Testis (tissue), 3 donors: Measurements from ENCODE around the gene RACK1. TPM values are rescaled to one million over a fixed set of nuclear protein-coding genes. Genes with fewer than 3 reads are reported as not detected.
"Not testable (repeated sequence)": the region's sequence is repeated elsewhere in the genome, so short reads cannot be mapped to it uniquely, and the experiment has no call there.

Experiments
- DNase-seq: peaks from one replicate; pipeline ENCODE4 v3.0.0-alpha.2; 2019
- H3K27ac ChIP-seq, 2 donors: fragments of 200-600 bp; sonication (generic); one replicate each; pipeline ENCODE4 v1.5.1; 2019
- H3K27me3 ChIP-seq: fragments of 200-600 bp; sonication (generic); one replicate; pipeline ENCODE4 v1.5.1; 2019
- H3K36me3 ChIP-seq: fragments of 200-600 bp; sonication (generic); one replicate; pipeline ENCODE4 v1.5.1; 2017; ENCODE audit warnings: low read depth; ENCODE audit errors: missing control alignments
- H3K4me1 ChIP-seq: fragments of 200-600 bp; sonication (generic); one replicate; pipeline ENCODE4 v1.5.1; 2019
- H3K4me3 ChIP-seq, 2 donors: fragments of 200-600 bp; sonication (generic); one replicate each; pipeline ENCODE4 v1.5.1; 2017 to 2019
- H3K9me3 ChIP-seq: fragments of 200-600 bp; sonication (generic); one replicate; pipeline ENCODE4 v1.5.1; 2017
- POLR2A ChIP-seq: fragments of 450-650 bp; IDR thresholded peaks from one replicate; pipeline ENCODE4 v1.6.1; 2017; ENCODE audit warnings: antibody characterized with exemption, mild to moderate bottlenecking, moderate library complexity
- WGBS, 2 donors: methylation state at CpG; one replicate each; pipeline ENCODE4 v1.1.5; 2018; 5-methylcytosine and 5-hydroxymethylcytosine counted together
- intact Hi-C: fragments of 100-400 bp; cut with DNase I; formaldehyde crosslinking; loops from one replicate; pipeline ENCODE4 v1.15.1; 2023; ENCODE audit warnings: low total_unique reads
- polyA plus RNA-seq: library from polyadenylated mRNA; stranded (reverse); fragments of 350-450 nt; fragmentation: Illumina TruSeq; extraction: RNeasy Lipid Tissue Mini Kit (QIAGEN cat#74804); gene quantifications from one replicate; pipeline ENCODE4 v1.2.3, GENCODE V29; 2014; ENCODE audit warnings: low read depth, low replicate concordance; ENCODE audit not compliant: insufficient read depth
- total RNA-seq, 2 donors: library from RNA; depleted of rRNA; stranded (reverse); fragments of >200 nt; gene quantifications; one replicate each; pipeline ENCODE4 v1.2.3, GENCODE V29; 2016
- TF ChIP-seq, protein P1 (sequence below), 3 experiments: fragments of 450-650 bp in 2 of 3; fragments of 200-600 bp in 1 of 3; sonication (generic) in 1 of 3; IDR thresholded peaks; one replicate each; pipeline ENCODE4 v1.5.1; 2016 to 2019; ENCODE audit warnings: antibody characterized with exemption in 3 of 3, mild to moderate bottlenecking in 2 of 3, moderate library complexity in 1 of 3

Gene RACK1
- total and polyA plus RNA-seq, 3 donors from 2014 or later = 777 to 1,606 (median 1,149) TPM

DNA sequence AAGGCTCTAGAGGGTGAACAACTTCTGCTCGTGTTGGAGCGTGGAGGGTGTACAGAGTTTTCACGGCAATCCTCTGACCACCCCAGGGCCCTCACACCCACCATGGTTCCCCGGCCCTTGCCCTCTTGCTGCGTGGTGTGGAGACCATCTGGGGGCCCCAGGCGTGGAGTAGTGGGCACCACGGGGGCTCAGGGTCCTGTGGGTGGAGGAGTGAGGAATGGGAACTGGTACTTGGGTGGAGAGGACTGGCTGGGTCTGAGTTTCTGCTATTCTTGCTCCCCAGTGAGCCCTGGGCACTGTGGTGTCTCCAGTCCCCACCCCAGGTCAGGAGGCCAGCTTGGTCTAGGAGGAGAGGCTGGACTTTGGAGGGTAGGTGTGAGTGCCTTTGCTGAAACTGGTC lies 39.2 kb upstream of the RACK1 start:
- Histone ChIP-seq H3K27me3 (no peaks in the 10 kb centered on the region), H3K9me3 (no peaks in the 10 kb centered on the region), H3K4me1 (no peaks in the 10 kb centered on the region), H3K27ac (no peak overlapping the region), H3K4me3 (no peak overlapping the region), H3K36me3 (no peaks in the 10 kb centered on the region)
- no peak for DNase-seq
- 78 to 89% methylated on average over 5 to 7 of the region's 7 CpGs for WGBS, 2 donors
- TF ChIP-seq POLR2A = no peak
- TF ChIP-seq, protein P1, sequence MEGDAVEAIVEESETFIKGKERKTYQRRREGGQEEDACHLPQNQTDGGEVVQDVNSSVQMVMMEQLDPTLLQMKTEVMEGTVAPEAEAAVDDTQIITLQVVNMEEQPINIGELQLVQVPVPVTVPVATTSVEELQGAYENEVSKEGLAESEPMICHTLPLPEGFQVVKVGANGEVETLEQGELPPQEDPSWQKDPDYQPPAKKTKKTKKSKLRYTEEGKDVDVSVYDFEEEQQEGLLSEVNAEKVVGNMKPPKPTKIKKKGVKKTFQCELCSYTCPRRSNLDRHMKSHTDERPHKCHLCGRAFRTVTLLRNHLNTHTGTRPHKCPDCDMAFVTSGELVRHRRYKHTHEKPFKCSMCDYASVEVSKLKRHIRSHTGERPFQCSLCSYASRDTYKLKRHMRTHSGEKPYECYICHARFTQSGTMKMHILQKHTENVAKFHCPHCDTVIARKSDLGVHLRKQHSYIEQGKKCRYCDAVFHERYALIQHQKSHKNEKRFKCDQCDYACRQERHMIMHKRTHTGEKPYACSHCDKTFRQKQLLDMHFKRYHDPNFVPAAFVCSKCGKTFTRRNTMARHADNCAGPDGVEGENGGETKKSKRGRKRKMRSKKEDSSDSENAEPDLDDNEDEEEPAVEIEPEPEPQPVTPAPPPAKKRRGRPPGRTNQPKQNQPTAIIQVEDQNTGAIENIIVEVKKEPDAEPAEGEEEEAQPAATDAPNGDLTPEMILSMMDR (IDR thresholded peaks at IDR 0.05) = no peak
- intact Hi-C loops = no loop called here

GRCh38 chr5:181282415-181282814 lies 38.7 kb upstream of the RACK1 start:
- DNase-seq, intact Hi-C loops, H3K36me3 ChIP-seq, H3K27me3 ChIP-seq, H3K4me1 ChIP-seq, H3K9me3 ChIP-seq, H3K4me3 ChIP-seq, H3K27ac ChIP-seq: not testable (repeated sequence)
- 49 to 84% methylated on average over 4 to 15 of the region's 16 CpGs for WGBS, 2 donors

DNA sequence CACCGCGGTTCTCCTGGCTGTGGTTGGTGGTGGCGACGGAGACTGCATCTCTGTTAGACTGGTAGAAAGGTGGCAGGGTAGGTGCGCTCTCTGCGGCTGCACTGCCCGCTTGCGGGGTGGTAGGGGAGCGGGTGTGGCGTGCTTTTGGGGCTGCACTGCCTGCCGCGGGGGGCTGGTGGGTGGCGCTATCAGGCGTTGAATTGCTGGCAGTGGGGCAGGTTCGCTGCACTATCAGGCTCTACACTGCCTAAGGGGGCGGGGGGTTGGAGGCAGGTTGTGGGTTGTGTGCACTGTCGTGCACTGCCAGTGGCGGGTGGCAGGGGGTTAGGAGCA lies 38.2 kb upstream of the RACK1 start:
- Histone ChIP-seq H3K9me3 (no peaks in the 10 kb centered on the region), H3K4me3 (peak overlapping the region; percentile 21 to 49), H3K36me3 (no peaks in the 10 kb centered on the region), H3K27me3 (no peaks in the 10 kb centered on the region), H3K4me1 (no peaks in the 10 kb centered on the region), H3K27ac (no peak overlapping the region)
- no peak for TF ChIP-seq POLR2A
- TF ChIP-seq, protein P1 (IDR thresholded peaks at IDR 0.05) = no peak
- no peak for DNase-seq
- WGBS, 2 donors = 65 to 86% methylated on average over 10 to 18 of the region's 18 CpGs
- intact Hi-C loops = no loop called here

DNA sequence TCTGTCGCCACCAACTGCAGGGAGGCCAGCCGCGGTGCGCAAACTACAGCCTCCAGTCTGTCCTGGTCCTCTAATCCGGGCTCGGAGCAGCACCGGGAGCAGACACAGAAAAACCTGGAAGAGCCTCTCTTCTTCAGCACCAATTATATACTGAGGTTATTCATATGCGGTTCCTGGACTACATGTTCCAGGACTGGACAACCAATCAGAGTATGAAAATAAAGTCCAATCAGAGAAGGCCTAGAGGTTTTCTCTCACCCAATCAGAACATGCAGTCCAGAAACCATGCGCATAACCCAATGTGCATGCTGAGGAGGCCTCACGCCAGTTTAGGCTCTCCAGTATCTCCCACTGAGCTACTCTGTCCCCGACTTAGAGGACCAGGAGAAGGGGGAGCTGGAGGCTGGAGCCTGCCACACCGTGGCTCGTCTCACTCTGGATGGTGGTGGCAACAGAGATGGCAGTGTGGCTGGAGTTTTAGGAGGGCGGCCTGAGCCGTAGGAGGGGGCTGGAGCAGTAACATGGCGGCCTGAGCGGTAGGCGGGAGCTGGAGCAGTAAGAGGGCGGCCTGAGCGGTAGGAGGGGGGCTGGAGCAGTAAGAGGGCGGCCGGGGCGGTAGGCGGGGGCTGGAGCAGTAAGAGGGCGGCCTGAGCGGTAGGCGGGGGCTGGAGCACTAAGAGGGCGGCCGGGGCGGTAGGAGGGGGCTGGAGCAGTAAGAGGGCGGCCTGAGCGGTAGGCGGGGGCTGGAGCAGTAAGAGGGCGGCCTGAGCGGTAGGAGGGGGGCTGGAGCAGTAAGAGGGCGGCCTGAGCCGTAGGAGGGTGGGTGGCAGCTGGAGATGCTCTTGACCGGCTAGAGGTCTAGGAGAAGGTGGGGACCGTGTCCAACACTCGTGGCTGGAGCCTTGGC lies 37.6 kb upstream of the RACK1 start:
- TF ChIP-seq, protein P1 (IDR thresholded peaks at IDR 0.05) = no peak
- no peak for TF ChIP-seq POLR2A
- DNase-seq = peak; percentile 73
- no peaks in the 10 kb centered on the region for H3K36me3 ChIP-seq
- no peaks in the 10 kb centered on the region for H3K27me3 ChIP-seq
- no peak overlapping the region for H3K27ac ChIP-seq
- H3K4me3 ChIP-seq = peak overlapping the region; percentile 21 to 49
- intact Hi-C loops = no loop called here
- H3K9me3 ChIP-seq = no peaks in the 10 kb centered on the region
- no peaks in the 10 kb centered on the region for H3K4me1 ChIP-seq
- WGBS, 2 donors = 61 to 74% methylated on average over 35 to 40 of the region's 40 CpGs

DNA sequence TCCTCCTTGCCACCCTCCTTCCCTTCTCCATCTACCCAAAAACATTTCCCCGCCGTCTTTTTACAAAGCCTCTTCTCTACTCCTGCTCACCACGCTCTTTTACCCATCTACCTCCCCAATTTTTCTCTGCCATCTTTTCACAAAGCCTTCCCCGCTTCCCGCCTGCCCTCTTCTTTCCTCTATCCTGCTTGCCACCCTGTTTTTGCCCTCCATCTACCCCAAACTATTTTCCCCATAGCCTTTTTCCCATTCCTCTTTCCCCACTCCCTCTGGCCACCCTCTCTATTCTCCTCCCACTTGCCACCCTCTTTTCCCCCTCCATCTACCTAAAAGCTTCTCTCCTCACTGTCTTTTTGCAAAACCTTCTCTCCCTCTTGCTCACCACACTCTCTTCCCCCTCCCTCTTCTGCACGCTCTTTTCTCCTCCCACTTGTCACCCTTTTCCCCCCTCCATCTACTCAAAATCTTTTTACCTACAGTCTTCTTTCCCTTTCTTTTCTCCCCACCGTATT lies 36.6 kb upstream of the RACK1 start:
- no peak for TF ChIP-seq POLR2A
- TF ChIP-seq, protein P1 (IDR thresholded peaks at IDR 0.05) = no peak
- Histone ChIP-seq H3K36me3 (no peaks in the 10 kb centered on the region), H3K4me3 (no peak overlapping the region), H3K27ac (no peak overlapping the region), H3K4me1 (no peaks in the 10 kb centered on the region), H3K9me3 (no peaks in the 10 kb centered on the region), H3K27me3 (no peaks in the 10 kb centered on the region)
- WGBS, 2 donors = 66 to 69% methylated on average over 7 of the region's 7 CpGs
- no peak for DNase-seq
- intact Hi-C loops = no loop called here

- DNase-seq, H3K27me3 ChIP-seq, H3K27ac ChIP-seq, H3K36me3 ChIP-seq, intact Hi-C loops, H3K4me1 ChIP-seq, H3K9me3 ChIP-seq: not testable (repeated sequence)
- peak overlapping the region in 1 of 2 donors; percentile 15 for H3K4me3 ChIP-seq
- WGBS, 2 donors = 43 to 56% methylated on average over 15 to 27 of the region's 28 CpGs
Observed at GRCh38 chr5:181273433-181273744, 29.7 kb upstream of the RACK1 start.
